HTR-8/SVneo (cell line): ENCODE measurements around the gene PCDHGB6.
"Not testable (repeated sequence)": the region's sequence is repeated elsewhere in the genome, so short reads cannot be mapped to it uniquely, and the experiment has no call there.

ENCODE experiments used
- DNase-seq: peaks from one replicate; pipeline ENCODE4 v3.0.0; 2011; ENCODE audit warnings: low spot score, mixed read lengths; ENCODE audit not compliant: insufficient read length
- FAIRE-seq: peaks from 2 replicates; lab custom pipeline; 2011; peaks lifted over from hg19 to GRCh38; lab: Jason Lieb, UNC

PCDHGB6 gene

GRCh38 chr5:141414548-141415274, 6.9 kb downstream of the PCDHGB6 start:
- not testable (repeated sequence) for FAIRE-seq, DNase-seq

GRCh38 chr5:141415275-141415618, 7.4 kb downstream of the PCDHGB6 start:
- not testable (repeated sequence) for FAIRE-seq, DNase-seq

GRCh38 chr5:141417494-141418172, 9.8 kb downstream of the PCDHGB6 start, which contains the start of gene PCDHGB7:
TSS of gene PCDHGB7 (plus strand) at chr5:141417677. CDS start at chr5:141417860, 183 bp downstream.
- not testable (repeated sequence) for FAIRE-seq, DNase-seq

- no peak for FAIRE-seq
- no peak for DNase-seq
These were observed 11.5 kb downstream of the PCDHGB6 start for GRCh38 chr5:141419074-141419880.

- FAIRE-seq = no peak
These were observed 13.2 kb downstream of the PCDHGB6 start, which contains the start of gene PCDHGA11 for GRCh38 chr5:141420855-141421488. TSS of gene PCDHGA11 (plus strand) at chr5:141421051. CDS start at chr5:141421228, 177 bp downstream.

GRCh38 chr5:141421489-141421855, 13.7 kb downstream of the PCDHGB6 start:
- DNase-seq = no peak
- no peak for FAIRE-seq

More at GRCh38 chr5:141420855-141421488, 13.2 kb downstream of the PCDHGB6 start, which contains the start of gene PCDHGA11:
- no peak for DNase-seq

GRCh38 chr5:141422742-141423291, 15.0 kb downstream of the PCDHGB6 start:
- FAIRE-seq = no peak
- no peak for DNase-seq

- no peak for DNase-seq
- no peak for FAIRE-seq
These were observed 20.1 kb downstream of the PCDHGB6 start for GRCh38 chr5:141427783-141428426.

GRCh38 chr5:141430332-141431113, 22.7 kb downstream of the PCDHGB6 start, which contains the start of gene PCDHGA12:
TSS of gene PCDHGA12 (plus strand) at chr5:141430507. CDS start at chr5:141430760, 253 bp downstream.
- no peak for DNase-seq
- FAIRE-seq = no peak

- FAIRE-seq = no peak
- DNase-seq = no peak
These were observed 23.5 kb downstream of the PCDHGB6 start for GRCh38 chr5:141431286-141431685.

- DNase-seq, FAIRE-seq: not testable (repeated sequence)
These were observed 24.5 kb downstream of the PCDHGB6 start for GRCh38 chr5:141432308-141432707.

GRCh38 chr5:141432726-141433125, 24.9 kb downstream of the PCDHGB6 start:
- not testable (repeated sequence) for DNase-seq, FAIRE-seq

GRCh38 chr5:141434006-141434405, 26.2 kb downstream of the PCDHGB6 start:
- no peak for FAIRE-seq
- no peak for DNase-seq

- no peak for FAIRE-seq
- no peak for DNase-seq
These were observed 29.4 kb downstream of the PCDHGB6 start for GRCh38 chr5:141437221-141437620.

- DNase-seq (no peak), FAIRE-seq (no peak)
These were observed 31.8 kb downstream of the PCDHGB6 start for GRCh38 chr5:141439411-141440141.

- DNase-seq (no peak), FAIRE-seq (no peak)
These were observed 32.5 kb downstream of the PCDHGB6 start for GRCh38 chr5:141440341-141440740.

- FAIRE-seq (no peak), DNase-seq (no peak)
These were observed 33.9 kb downstream of the PCDHGB6 start for GRCh38 chr5:141441571-141442170.
